A549 treated with AZD9567 at 1 μM for 4 hours (cell line): ENCODE results near the gene STS. TPM values are rescaled to one million over a fixed set of nuclear protein-coding genes. Genes with fewer than 3 reads are reported as not detected.

Source experiments
- total RNA-seq: library from RNA; stranded (reverse); fragments of 200-300 nt; extraction: Qiagen RNA extraction; gene quantifications from 5 replicates; pipeline ENCODE4 v1.2.3, GENCODE V29; 2022; ENCODE audit not compliant: insufficient read depth

Gene STS, protein sequence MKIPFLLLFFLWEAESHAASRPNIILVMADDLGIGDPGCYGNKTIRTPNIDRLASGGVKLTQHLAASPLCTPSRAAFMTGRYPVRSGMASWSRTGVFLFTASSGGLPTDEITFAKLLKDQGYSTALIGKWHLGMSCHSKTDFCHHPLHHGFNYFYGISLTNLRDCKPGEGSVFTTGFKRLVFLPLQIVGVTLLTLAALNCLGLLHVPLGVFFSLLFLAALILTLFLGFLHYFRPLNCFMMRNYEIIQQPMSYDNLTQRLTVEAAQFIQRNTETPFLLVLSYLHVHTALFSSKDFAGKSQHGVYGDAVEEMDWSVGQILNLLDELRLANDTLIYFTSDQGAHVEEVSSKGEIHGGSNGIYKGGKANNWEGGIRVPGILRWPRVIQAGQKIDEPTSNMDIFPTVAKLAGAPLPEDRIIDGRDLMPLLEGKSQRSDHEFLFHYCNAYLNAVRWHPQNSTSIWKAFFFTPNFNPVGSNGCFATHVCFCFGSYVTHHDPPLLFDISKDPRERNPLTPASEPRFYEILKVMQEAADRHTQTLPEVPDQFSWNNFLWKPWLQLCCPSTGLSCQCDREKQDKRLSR
- 1.9 to 2.2 TPM (median 2.0 TPM) in 5 replicates for total RNA-seq

DNA sequence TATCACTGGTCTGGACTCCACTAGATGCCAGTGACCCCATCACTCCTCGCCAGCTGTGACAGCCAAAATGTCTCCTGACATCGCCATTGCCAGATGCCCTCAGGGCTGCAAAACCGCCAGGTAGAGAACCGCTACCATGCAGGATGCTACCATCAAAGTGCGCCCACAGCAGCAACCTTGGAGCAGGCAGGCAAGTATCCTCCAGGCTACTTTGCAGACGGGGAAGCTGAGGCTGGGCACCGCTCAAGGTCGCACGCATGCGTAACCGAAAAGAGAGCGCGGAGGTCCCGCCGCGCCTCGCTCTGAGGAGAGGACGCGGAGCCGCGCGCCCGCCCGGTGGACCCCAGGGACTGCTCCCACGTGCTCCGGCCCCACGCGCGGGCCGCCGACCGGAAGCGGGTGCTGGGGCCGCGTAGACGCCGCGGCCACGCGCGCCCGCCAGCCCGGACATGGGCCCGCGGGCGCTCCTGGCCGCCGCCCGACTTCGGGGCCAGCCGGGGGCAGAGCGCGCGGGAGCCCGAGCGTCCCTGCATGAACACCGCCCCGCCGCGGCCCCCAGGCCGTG lies at the start of gene STS:
STS (plus strand) TSS at position 300 of the 565 bp plus-strand sequence. CDS start 105,488 bp downstream, outside the sequence.

GRCh38 chrX:7147978-7148854 lies 704 bp downstream of the STS start, which contains the start of gene PUDP:
PUDP (minus strand) TSS chrX:7148153; CDS start chrX:7148113, 40 bp downstream.

Other genes with a start within 250 kb of the STS start
- gene PUDP, start 441 bp downstream of the STS start, total RNA-seq: 24.2 to 26.6 TPM (median 25.2 TPM) in 5 replicates